IPS DF 6.9 (cell line): Measurements from ENCODE around the gene FURIN.
"Not testable (repeated sequence)": the region's sequence is repeated elsewhere in the genome, so short reads cannot be mapped to it uniquely, and the experiment has no call there.

ENCODE experiments used
- DNase-seq: peaks from one replicate; pipeline ENCODE4 v3.0.0-alpha.2; 2013; ENCODE audit warnings: low read depth, low spot score
- H3K27ac ChIP-seq: one replicate; pipeline ENCODE4 v1.5.1; 2013; ENCODE audit warnings: low read length, control low read depth
- H3K27me3 ChIP-seq: 2 replicates; pipeline ENCODE4 v1.6.1; 2013; ENCODE audit warnings: mild to moderate bottlenecking, low read length; ENCODE audit not compliant: control insufficient read depth, insufficient read depth
- H3K36me3 ChIP-seq: 2 replicates; pipeline ENCODE4 v1.6.1; 2013; ENCODE audit warnings: low read length; ENCODE audit not compliant: control insufficient read depth, insufficient read depth
- H3K4me1 ChIP-seq: 2 replicates; pipeline ENCODE4 v1.6.1; 2013; ENCODE audit warnings: low read length; ENCODE audit not compliant: control insufficient read depth, insufficient read depth
- H3K4me3 ChIP-seq: 2 replicates; pipeline ENCODE4 v1.5.1; 2013; ENCODE audit warnings: mild to moderate bottlenecking, low read length
- H3K9me3 ChIP-seq: 2 replicates; pipeline ENCODE4 v1.6.1; 2013; ENCODE audit warnings: low read length, inconsistent platforms; ENCODE audit not compliant: control insufficient read depth, insufficient read depth
- WGBS: extraction: QIAGEN DNeasy Blood & Tissue Kit; methylation state at CpG from one replicate; pipeline ENCODE4 v1.1.7; 2013; ENCODE audit warnings: mixed read lengths, missing lambda C conversion rate; ENCODE audit not compliant: insufficient read length, insufficient coverage; 5-methylcytosine and 5-hydroxymethylcytosine counted together

Gene FURIN

GRCh38 chr15:90891346-90891949, 23.1 kb downstream of the FURIN start:
- Histone ChIP-seq H3K9me3 (no peaks in the 10 kb centered on the region), H3K27me3 (no peaks in the 10 kb centered on the region), H3K27ac (no peak overlapping the region), H3K4me3 (no peak overlapping the region), H3K36me3 (no peaks in the 10 kb centered on the region), H3K4me1 (no peaks in the 10 kb centered on the region)
- DNase-seq = no peak
- WGBS = no CpG with 5 or more reads among the region's 8 CpGs

DNA sequence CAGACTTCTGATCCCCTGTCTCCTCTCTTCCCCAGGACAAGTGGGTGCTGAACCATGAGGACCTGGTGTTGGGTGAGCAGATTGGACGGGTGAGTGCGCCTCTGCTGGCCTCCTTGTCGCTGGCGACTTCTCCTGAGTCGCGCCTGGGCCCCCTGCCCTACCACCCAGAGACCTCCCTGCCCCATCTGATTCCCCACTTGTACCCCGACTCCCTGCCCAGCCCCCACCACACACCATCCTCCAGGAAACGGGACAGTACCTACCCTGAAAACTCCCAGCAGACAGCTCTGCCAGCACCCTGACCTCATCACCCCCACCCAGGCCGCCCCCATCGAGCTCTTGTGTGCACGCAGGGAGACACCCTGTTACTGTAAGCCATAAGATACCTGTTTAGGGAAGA, 23.6 kb downstream of the FURIN start:
- Histone ChIP-seq H3K36me3 (no peaks in the 10 kb centered on the region), H3K4me1 (no peaks in the 10 kb centered on the region), H3K9me3 (no peaks in the 10 kb centered on the region), H3K27ac (no peak overlapping the region), H3K4me3 (no peak overlapping the region), H3K27me3 (no peaks in the 10 kb centered on the region)
- no peak for DNase-seq
- no CpG with 5 or more reads among the region's 11 CpGs for WGBS

GRCh38 chr15:90892498-90893174, 24.2 kb downstream of the FURIN start:
- WGBS = no CpG with 5 or more reads among the region's 29 CpGs
- Histone ChIP-seq H3K36me3 (no peaks in the 10 kb centered on the region), H3K4me3 (no peak overlapping the region), H3K4me1 (no peaks in the 10 kb centered on the region), H3K9me3 (no peaks in the 10 kb centered on the region), H3K27ac (no peak overlapping the region), H3K27me3 (no peaks in the 10 kb centered on the region)
- DNase-seq = no peak

- DNase-seq = no peak
- H3K4me3 ChIP-seq = no peak overlapping the region
- H3K9me3 ChIP-seq = no peaks in the 10 kb centered on the region
- no peaks in the 10 kb centered on the region for H3K36me3 ChIP-seq
- WGBS = no CpG with 5 or more reads among the region's 33 CpGs
- H3K4me1 ChIP-seq = no peaks in the 10 kb centered on the region
- no peak overlapping the region for H3K27ac ChIP-seq
- H3K27me3 ChIP-seq = no peaks in the 10 kb centered on the region
Observed at GRCh38 chr15:90893175-90894090, 25.0 kb downstream of the FURIN start.

DNA sequence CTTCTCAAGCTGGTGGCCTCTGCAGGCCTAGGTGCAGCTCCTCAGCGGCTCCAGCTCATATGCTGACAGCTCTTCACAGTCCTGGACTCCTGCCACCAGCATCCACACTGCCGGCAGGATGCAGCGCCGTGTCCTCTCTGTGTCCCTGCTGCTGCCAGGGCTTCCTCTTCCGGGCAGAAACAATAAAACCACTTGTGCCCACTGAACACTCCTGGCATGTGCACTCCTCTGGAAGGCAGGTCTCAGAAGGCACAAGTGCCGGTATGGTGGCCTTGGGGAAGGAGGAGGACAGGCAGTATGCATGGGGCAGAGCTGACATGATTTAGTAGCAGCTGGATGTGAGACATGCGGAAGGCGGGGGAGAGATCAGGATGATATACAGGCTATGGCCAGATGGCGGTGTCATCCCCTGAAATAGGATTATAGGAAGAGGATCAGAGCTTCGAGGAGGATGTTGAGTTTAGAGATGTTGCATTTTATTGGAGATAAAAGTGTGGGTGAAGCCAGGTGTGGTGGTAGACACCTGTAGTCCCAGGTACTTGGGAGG, 27.3 kb downstream of the FURIN start:
- no peaks in the 10 kb centered on the region for H3K9me3 ChIP-seq
- WGBS = 100% methylated on average over 1 of the region's 10 CpGs
- no peaks in the 10 kb centered on the region for H3K4me1 ChIP-seq
- no peak overlapping the region for H3K4me3 ChIP-seq
- no peak for DNase-seq
- no peaks in the 10 kb centered on the region for H3K27me3 ChIP-seq
- H3K36me3 ChIP-seq = no peaks in the 10 kb centered on the region
- no peak overlapping the region for H3K27ac ChIP-seq

DNA sequence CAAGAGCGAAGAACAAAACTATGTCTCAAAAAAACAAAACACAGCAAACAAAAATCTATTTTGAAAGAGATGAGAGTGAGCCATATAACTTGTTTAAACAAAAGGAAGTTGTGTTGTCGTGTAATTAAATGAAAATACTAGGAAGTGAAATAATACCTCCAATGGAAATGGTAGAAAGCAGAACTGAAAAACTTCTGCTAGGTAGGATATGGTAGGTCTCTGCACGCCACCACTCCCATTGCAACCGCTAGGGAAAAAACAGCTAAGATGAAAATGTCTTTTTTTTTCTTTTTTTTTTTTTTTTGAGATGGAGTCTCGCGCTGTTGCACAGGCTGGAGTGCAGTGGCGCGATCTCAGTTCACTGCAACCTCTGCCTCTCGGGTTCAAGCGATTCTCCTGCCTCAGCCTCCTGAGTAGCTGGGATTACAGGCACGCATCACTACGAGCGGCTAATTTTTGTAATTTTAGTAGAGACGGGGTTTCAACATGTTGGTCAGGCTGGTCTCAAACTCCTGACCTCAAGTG, 28.8 kb downstream of the FURIN start:
- not testable (repeated sequence) for H3K27me3 ChIP-seq, DNase-seq, H3K36me3 ChIP-seq, H3K4me1 ChIP-seq, H3K4me3 ChIP-seq, H3K27ac ChIP-seq, H3K9me3 ChIP-seq
- WGBS = 100% methylated on average over 1 of the region's 14 CpGs

- Histone ChIP-seq H3K9me3 (no peaks in the 10 kb centered on the region), H3K36me3 (no peaks in the 10 kb centered on the region; the same call in 1 of the 2 replicates), H3K4me3 (no peak overlapping the region), H3K4me1 (peaks cover 3% of the 10 kb centered on the region), H3K27me3 (peaks cover 2% of the 10 kb centered on the region; the same call in 1 of the 2 replicates), H3K27ac (no peak overlapping the region)
- no CpG with 5 or more reads among the region's 14 CpGs for WGBS
- DNase-seq = no peak
Observed at GRCh38 chr15:90901175-90902039, 33.0 kb downstream of the FURIN start.

DNA sequence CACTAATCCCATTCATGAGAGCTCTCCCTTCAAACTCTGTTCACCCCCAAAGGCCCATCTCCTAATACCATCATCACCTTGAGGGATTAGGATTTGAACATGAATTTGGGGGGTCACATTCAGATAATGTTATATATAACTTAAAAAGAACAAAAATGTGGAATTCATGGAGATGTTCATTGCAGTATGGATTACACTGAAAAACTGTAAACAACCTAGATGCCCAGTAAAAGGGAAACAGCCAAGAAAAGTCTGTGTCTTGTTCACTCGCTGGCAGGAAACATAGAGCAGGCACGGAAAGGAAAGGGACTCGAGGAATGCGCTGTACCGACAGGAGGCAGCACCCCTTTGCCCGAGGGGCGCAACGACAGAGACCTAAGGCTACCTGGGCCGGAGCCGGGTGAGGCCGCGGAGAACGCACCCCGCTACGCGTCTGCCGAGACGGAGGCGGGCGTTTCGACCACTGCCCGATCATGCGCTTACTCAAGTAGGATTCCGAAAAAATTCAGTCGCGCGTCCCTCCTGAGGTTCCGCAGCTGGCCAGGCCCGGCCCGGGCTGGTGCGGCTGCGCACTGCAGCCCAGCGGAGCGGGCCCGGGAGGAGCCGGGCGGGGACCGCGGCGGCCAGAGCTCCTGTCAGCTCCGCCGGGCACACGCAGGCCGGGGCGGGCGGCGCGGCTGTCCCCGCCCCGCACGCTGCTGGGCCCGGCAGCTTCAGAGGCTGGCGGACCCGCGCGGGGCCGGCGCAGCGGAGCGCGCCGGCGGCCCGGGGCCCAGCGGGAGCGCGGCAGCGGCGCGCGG, 33.9 kb downstream of the FURIN start:
- peaks cover 3% of the 10 kb centered on the region for H3K4me1 ChIP-seq
- H3K36me3 ChIP-seq = no peaks in the 10 kb centered on the region; the same call in 1 of the 2 replicates
- H3K27ac ChIP-seq = no peak overlapping the region
- peaks cover 2% of the 10 kb centered on the region; the same call in 1 of the 2 replicates for H3K27me3 ChIP-seq
- H3K4me3 ChIP-seq = peak overlapping the region; percentile 84; the same call in 1 of the 2 replicates
- no CpG with 5 or more reads among the region's 71 CpGs for WGBS
- no peaks in the 10 kb centered on the region for H3K9me3 ChIP-seq
- no peak for DNase-seq
